ENCODE data around the gene FILIP1L. TPM values are rescaled to one million over a fixed set of nuclear protein-coding genes. Genes with fewer than 3 reads are reported as not detected.

Gene FILIP1L
- total RNA-seq, 1 donor from 2014 or later: 0.15 TPM

DNA sequence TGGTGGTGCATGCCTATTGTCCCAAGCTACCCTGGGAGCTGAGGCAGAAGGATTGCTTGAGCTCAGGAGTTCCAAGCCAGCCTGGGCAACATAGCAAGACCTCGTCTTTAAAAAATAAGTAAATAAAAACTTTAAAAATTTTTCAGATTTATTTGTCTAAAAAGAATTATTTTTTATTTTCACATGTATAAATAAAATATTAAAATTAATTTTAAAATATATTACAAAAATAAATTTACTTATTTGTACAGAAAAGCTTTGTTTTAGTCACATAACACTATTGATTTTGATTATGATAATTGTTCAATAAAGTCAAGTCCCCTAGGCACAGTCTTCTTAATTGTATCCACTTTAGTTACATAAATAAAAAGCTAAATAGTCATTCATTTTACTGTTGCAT lies 85.2 kb downstream of the FILIP1L start:
- TF ChIP-seq EZH2phosphoT487 (IDR thresholded peaks at IDR 0.05) (no peak), EZH2 (IDR thresholded peaks at IDR 0.05) (no peak)
- TF ChIP-seq, protein P1, sequence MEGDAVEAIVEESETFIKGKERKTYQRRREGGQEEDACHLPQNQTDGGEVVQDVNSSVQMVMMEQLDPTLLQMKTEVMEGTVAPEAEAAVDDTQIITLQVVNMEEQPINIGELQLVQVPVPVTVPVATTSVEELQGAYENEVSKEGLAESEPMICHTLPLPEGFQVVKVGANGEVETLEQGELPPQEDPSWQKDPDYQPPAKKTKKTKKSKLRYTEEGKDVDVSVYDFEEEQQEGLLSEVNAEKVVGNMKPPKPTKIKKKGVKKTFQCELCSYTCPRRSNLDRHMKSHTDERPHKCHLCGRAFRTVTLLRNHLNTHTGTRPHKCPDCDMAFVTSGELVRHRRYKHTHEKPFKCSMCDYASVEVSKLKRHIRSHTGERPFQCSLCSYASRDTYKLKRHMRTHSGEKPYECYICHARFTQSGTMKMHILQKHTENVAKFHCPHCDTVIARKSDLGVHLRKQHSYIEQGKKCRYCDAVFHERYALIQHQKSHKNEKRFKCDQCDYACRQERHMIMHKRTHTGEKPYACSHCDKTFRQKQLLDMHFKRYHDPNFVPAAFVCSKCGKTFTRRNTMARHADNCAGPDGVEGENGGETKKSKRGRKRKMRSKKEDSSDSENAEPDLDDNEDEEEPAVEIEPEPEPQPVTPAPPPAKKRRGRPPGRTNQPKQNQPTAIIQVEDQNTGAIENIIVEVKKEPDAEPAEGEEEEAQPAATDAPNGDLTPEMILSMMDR (IDR thresholded peaks at IDR 0.05): no peak
- Histone ChIP-seq H3K4me1 (peaks cover under 1% of the 10 kb centered on the region), H3K79me2 (ENCODE audit: low read depth) (no peaks in the 10 kb centered on the region), H3K4me2 (no peak overlapping the region), H4K20me1 (ENCODE audit: low read depth) (no peaks in the 10 kb centered on the region), H3K9ac (no peak overlapping the region), H3K27me3 (no peaks in the 10 kb centered on the region), H3K36me3 (no peaks in the 10 kb centered on the region), H3K9me3 (ENCODE audit: low read depth) (no peaks in the 10 kb centered on the region), H3F3A (ENCODE audit: low read depth) (no peaks in the 10 kb centered on the region), H3K4me3 (no peak overlapping the region), H2AFZ (replicated peaks) (no peak overlapping the region), H3K27ac (no peak overlapping the region)
- no peaks in the 10 kb centered on the region for H3K36me3 Mint-ChIP-seq
- H3K4me1 Mint-ChIP-seq: no peaks in the 10 kb centered on the region
- no peak overlapping the region for H3K27ac Mint-ChIP-seq
- H3K27me3 Mint-ChIP-seq (ENCODE audit: insufficient read depth, low read depth): peaks cover 2% of the 10 kb centered on the region
- no peak overlapping the region for H3K4me3 Mint-ChIP-seq
- no peak for DNase-seq (ENCODE audit: low spot score)
- H3K9me3 Mint-ChIP-seq: no peaks in the 10 kb centered on the region

DNA sequence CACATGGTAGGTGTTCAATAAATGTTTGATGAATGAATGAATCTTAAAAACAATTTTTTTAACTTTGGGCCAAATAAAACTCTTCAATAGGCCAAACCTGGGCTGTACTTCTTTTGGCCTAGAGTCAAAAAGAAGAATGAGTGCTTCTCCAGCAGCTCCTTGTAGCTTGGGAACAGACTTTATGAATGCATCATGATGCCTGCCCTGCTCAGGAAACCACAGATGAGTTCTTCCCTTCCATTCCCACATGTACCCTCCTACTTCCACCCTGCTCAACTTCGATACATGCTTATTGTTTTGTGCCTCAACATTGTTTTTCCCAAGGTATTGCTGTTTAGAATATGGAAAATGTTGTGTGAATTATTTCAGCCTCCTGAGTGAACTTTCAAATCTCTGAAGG lies 87.0 kb downstream of the FILIP1L start:
- Histone ChIP-seq H3F3A (ENCODE audit: low read depth) (no peaks in the 10 kb centered on the region), H2AFZ (replicated peaks) (no peak overlapping the region), H4K20me1 (ENCODE audit: low read depth) (no peaks in the 10 kb centered on the region), H3K9me3 (ENCODE audit: low read depth) (no peaks in the 10 kb centered on the region), H3K27ac (no peak overlapping the region), H3K27me3 (no peaks in the 10 kb centered on the region), H3K79me2 (ENCODE audit: low read depth) (no peaks in the 10 kb centered on the region), H3K4me2 (no peak overlapping the region), H3K4me3 (no peak overlapping the region), H3K9ac (no peak overlapping the region), H3K36me3 (no peaks in the 10 kb centered on the region), H3K4me1 (no peaks in the 10 kb centered on the region)
- no peak overlapping the region for H3K27ac Mint-ChIP-seq
- no peaks in the 10 kb centered on the region for H3K9me3 Mint-ChIP-seq
- no peaks in the 10 kb centered on the region for H3K4me1 Mint-ChIP-seq
- no peak overlapping the region for H3K4me3 Mint-ChIP-seq
- H3K36me3 Mint-ChIP-seq: no peaks in the 10 kb centered on the region
- H3K27me3 Mint-ChIP-seq (ENCODE audit: insufficient read depth, low read depth): peaks cover 2% of the 10 kb centered on the region
- no peak for DNase-seq (ENCODE audit: low spot score)
- TF ChIP-seq, protein P1 (IDR thresholded peaks at IDR 0.05): no peak
- TF ChIP-seq EZH2phosphoT487 (IDR thresholded peaks at IDR 0.05) (no peak), EZH2 (IDR thresholded peaks at IDR 0.05) (no peak)

GRCh38 chr3:100024520-100025303 lies 89.6 kb downstream of the FILIP1L start:
- Histone ChIP-seq H3K4me3 (no peak overlapping the region), H3F3A (ENCODE audit: low read depth) (no peaks in the 10 kb centered on the region), H3K27me3 (no peaks in the 10 kb centered on the region), H3K9me3 (ENCODE audit: low read depth) (no peaks in the 10 kb centered on the region), H3K9ac (no peak overlapping the region), H3K4me2 (no peak overlapping the region), H3K27ac (no peak overlapping the region), H4K20me1 (ENCODE audit: low read depth) (no peaks in the 10 kb centered on the region), H2AFZ (replicated peaks) (no peak overlapping the region), H3K79me2 (ENCODE audit: low read depth) (no peaks in the 10 kb centered on the region), H3K4me1 (no peaks in the 10 kb centered on the region), H3K36me3 (no peaks in the 10 kb centered on the region)
- no peaks in the 10 kb centered on the region for H3K4me1 Mint-ChIP-seq
- no peak overlapping the region for H3K27ac Mint-ChIP-seq
- H3K9me3 Mint-ChIP-seq: no peaks in the 10 kb centered on the region
- no peaks in the 10 kb centered on the region for H3K36me3 Mint-ChIP-seq
- H3K4me3 Mint-ChIP-seq: no peak overlapping the region
- H3K27me3 Mint-ChIP-seq (ENCODE audit: insufficient read depth, low read depth): no peaks in the 10 kb centered on the region
- no peak for DNase-seq (ENCODE audit: low spot score)
- no peak for TF ChIP-seq EZH2phosphoT487 (IDR thresholded peaks at IDR 0.05)
- no peak for TF ChIP-seq EZH2 (IDR thresholded peaks at IDR 0.05)
- TF ChIP-seq, protein P1 (IDR thresholded peaks at IDR 0.05): no peak
